SH-SY5Y (cell line): ENCODE data around the gene HOXA13.

Experiments
- GATA2 ChIP-seq: IDR thresholded peaks from 2 replicates; pipeline ENCODE4 v1.6.1; 2011; ENCODE audit warnings: mild to moderate bottlenecking, low read depth, low read length
- GATA3 ChIP-seq: IDR thresholded peaks from 2 replicates; pipeline ENCODE4 v1.6.1; 2011; ENCODE audit warnings: low read depth, mild to moderate bottlenecking, low read length, moderate library complexity

Gene HOXA13

GRCh38 chr7:27146491-27147198 lies 53.2 kb downstream of the HOXA13 start:
- TF ChIP-seq GATA3 (no peak), GATA2 (no peak)

GRCh38 chr7:27145914-27146412 lies 53.9 kb downstream of the HOXA13 start:
- TF ChIP-seq GATA2 (no peak), GATA3 (no peak)

DNA sequence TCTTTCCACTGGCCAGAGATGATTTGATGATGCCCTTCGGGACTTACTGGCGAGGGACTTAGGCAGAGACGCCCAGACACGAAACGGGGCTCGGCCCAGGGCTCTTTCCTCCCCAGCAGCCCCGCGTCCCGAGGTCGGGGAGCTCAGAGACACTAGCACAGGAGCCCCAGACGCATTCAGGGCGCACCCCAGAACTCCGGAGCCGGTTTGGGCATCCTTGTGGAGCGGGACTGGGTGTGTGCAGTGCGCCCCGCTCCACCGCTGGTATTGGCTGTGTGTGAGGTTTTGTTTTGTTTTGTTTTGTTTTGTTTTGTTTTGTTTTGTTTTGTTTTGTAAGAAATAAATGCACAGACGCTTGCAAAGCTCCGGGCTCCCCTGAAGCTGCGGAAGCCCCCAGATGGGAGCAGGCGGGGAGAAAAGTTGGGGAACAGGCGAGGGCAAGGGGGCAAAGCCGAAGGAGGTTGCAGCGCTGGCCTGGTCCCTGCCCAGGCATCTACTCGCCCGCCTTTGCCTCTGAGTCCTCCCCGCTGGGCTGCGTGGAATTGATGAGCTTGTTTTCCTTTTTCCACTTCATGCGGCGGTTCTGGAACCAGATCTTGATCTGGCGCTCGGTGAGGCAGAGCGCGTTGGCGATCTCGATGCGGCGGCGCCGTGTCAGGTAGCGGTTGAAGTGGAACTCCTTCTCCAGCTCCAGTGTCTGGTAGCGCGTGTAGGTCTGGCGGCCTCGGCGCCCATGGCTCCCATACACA lies 54.6 kb downstream of the HOXA13 start:
- TF ChIP-seq GATA3 (no peak), GATA2 (no peak)

GRCh38 chr7:27144781-27145164 lies 55.1 kb downstream of the HOXA13 start:
- TF ChIP-seq GATA2 (no peak), GATA3 (no peak)
